OCI-LY1 (cell line): Measurements from ENCODE around the gene CATSPER3.

Experiments used
- EZH2 ChIP-seq: fragments of 200-600 bp; sonication (generic), shearing (Covaris generic); IDR thresholded peaks from 2 replicates; pipeline ENCODE4 v1.8.0; 2017; ENCODE audit warnings: borderline replicate concordance, mixed run types, mild to moderate bottlenecking, antibody characterized with exemption, low read length, moderate library complexity, mixed read lengths
- TF ChIP-seq, protein P1 (sequence below): fragments of 200-600 bp; sonication (generic), shearing (Covaris generic); IDR thresholded peaks from 2 replicates; pipeline ENCODE4 v1.5.1; 2017; ENCODE audit warnings: mild to moderate bottlenecking, antibody characterized with exemption, low read length, moderate library complexity, mixed read lengths

- TF ChIP-seq, protein P1, sequence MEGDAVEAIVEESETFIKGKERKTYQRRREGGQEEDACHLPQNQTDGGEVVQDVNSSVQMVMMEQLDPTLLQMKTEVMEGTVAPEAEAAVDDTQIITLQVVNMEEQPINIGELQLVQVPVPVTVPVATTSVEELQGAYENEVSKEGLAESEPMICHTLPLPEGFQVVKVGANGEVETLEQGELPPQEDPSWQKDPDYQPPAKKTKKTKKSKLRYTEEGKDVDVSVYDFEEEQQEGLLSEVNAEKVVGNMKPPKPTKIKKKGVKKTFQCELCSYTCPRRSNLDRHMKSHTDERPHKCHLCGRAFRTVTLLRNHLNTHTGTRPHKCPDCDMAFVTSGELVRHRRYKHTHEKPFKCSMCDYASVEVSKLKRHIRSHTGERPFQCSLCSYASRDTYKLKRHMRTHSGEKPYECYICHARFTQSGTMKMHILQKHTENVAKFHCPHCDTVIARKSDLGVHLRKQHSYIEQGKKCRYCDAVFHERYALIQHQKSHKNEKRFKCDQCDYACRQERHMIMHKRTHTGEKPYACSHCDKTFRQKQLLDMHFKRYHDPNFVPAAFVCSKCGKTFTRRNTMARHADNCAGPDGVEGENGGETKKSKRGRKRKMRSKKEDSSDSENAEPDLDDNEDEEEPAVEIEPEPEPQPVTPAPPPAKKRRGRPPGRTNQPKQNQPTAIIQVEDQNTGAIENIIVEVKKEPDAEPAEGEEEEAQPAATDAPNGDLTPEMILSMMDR = no peak
- TF ChIP-seq EZH2 = no peak
These were observed 7.5 kb downstream of the CATSPER3 start for GRCh38 chr5:134975078-134975715.
